Panc1 (cell line): ENCODE measurements around the gene UBA1. TPM values are rescaled to one million over a fixed set of nuclear protein-coding genes. Genes with fewer than 3 reads are reported as not detected.

ENCODE experiments used
- ATAC-seq: fragments of 200-7000 bp; cut with Tn5 transposase; 2 replicates; pipeline ENCODE4 v1.9.1; 2020; ENCODE audit warnings: mild to moderate bottlenecking, moderate library complexity
- BruUV-seq: library from RNA; stranded (reverse); fragments of 400-500 nt; replicated peaks from 2 replicates; lab custom pipeline; 2021; lab: Mats Ljungman, UMichigan
- CTCF ChIA-PET: fragments of 300-600 bp; sonication (Branson Sonifier 250); formaldehyde crosslinking; loops from one replicate; lab custom pipeline; 2022; ENCODE audit warnings: antibody characterized with exemption; lab: Charles Lee
- POLR2A ChIA-PET: fragments of 300-600 bp; sonication (Branson Sonifier 250); formaldehyde crosslinking; loops from one replicate; lab custom pipeline; 2022; ENCODE audit warnings: antibody characterized with exemption; lab: Charles Lee
- DNase-seq: peaks from one replicate; pipeline ENCODE4 v3.0.0-alpha.2; 2010; ENCODE audit warnings: low read depth, low spot score
- H3K27ac ChIP-seq: 2 replicates; pipeline ENCODE4 v1.5.1; 2011; ENCODE audit warnings: mild to moderate bottlenecking, low read length, inconsistent platforms
- H3K27me3 ChIP-seq: fragments of 200-500 bp; sonication (Bioruptor generic); 2 replicates; pipeline ENCODE4 v1.6.0; 2014; ENCODE audit warnings: low read length, inconsistent platforms; ENCODE audit not compliant: control insufficient read depth, insufficient read depth
- H3K36me3 ChIP-seq: fragments of 200-500 bp; sonication (Bioruptor generic); 2 replicates; pipeline ENCODE4 v1.5.1; 2014; ENCODE audit warnings: inconsistent platforms, mild to moderate bottlenecking, low read length, moderate library complexity; ENCODE audit not compliant: control insufficient read depth, insufficient read depth
- H3K4me1 ChIP-seq: 2 replicates; pipeline ENCODE4 v1.5.1; 2011; ENCODE audit warnings: inconsistent platforms, mild to moderate bottlenecking, low read length, moderate library complexity; ENCODE audit not compliant: control insufficient read depth, insufficient read depth
- H3K4me3 ChIP-seq, 2 experiments: 2 replicates each; pipeline ENCODE4 v1.5.1; 2011 to 2012; ENCODE audit warnings: low read depth in 2 of 2, low read length in 2 of 2, mild to moderate bottlenecking in 2 of 2, inconsistent platforms in 1 of 2, moderate library complexity in 1 of 2
- H3K9me3 ChIP-seq: fragments of 200-500 bp; sonication (Bioruptor generic); 2 replicates; pipeline ENCODE4 v1.5.1; 2014; ENCODE audit warnings: low read depth, mild to moderate bottlenecking, inconsistent platforms, low read length, moderate library complexity; ENCODE audit not compliant: control insufficient read depth, insufficient read depth
- CTCF ChIP-seq: fragments of 450-650 bp; IDR thresholded peaks from 2 replicates; pipeline ENCODE4 v1.5.1; 2017; ENCODE audit warnings: mild to moderate bottlenecking
- POLR2AphosphoS5 ChIP-seq: IDR thresholded peaks from 2 replicates; pipeline ENCODE4 v1.6.1; 2012; ENCODE audit warnings: mild to moderate bottlenecking, low read depth, low read length, moderate library complexity
- REST ChIP-seq, 2 experiments: IDR thresholded peaks; 2 replicates each; pipeline ENCODE4 v1.6.1; 2011 to 2012; ENCODE audit warnings: low read depth in 2 of 2, control low read depth in 1 of 2, low read length in 1 of 2, mild to moderate bottlenecking in 1 of 2, moderate library complexity in 1 of 2; ENCODE audit not compliant: insufficient read depth in 1 of 2
- SIN3A ChIP-seq: IDR thresholded peaks from 2 replicates; pipeline ENCODE4 v1.6.1; 2012; ENCODE audit warnings: low read depth, mild to moderate bottlenecking, low read length, moderate library complexity, borderline replicate concordance; ENCODE audit not compliant: insufficient read depth
- TCF7L2 ChIP-seq: IDR thresholded peaks from 2 replicates; pipeline ENCODE4 v1.6.1; 2011; ENCODE audit warnings: mild to moderate bottlenecking, low read depth, low read length, inconsistent platforms
- in situ Hi-C: cut with HindIII; loops from 2 replicates; pipeline ENCODE4 v1.10.0; 2016; ENCODE audit warnings: low sequenced_read_pairs, low pct_unique_long_range_greater_than_20kb
- intact Hi-C: fragments of 100-400 bp; cut with micrococcal nuclease; formaldehyde crosslinking; loops from one replicate; pipeline ENCODE4 v1.10.0; 2022; ENCODE audit not compliant: unreplicated experiment
- total RNA-seq: library from RNA; stranded (reverse); gene quantifications from one replicate; pipeline ENCODE4 v1.2.1, GENCODE V29; 2021; ENCODE audit not compliant: unreplicated experiment

UBA1 gene
- total RNA-seq, 1 experiment from 2014 or later: 302 TPM

- TF ChIP-seq TCF7L2: no peak
- TF ChIP-seq SIN3A: no peak
- no peak for TF ChIP-seq POLR2AphosphoS5
- no peak for TF ChIP-seq REST (IDR thresholded peaks at IDR 0.05; ENCODE audit: insufficient read depth in 1 of 2, low read depth in 2 of 2, low read length in 1 of 2)
- no peak for TF ChIP-seq CTCF
- ATAC-seq: no peak
- Histone ChIP-seq H3K4me3 (no peak overlapping the region), H3K4me1 (no peaks in the 10 kb centered on the region), H3K27ac (no peak overlapping the region), H3K27me3 (no peaks in the 10 kb centered on the region), H3K9me3 (no peaks in the 10 kb centered on the region), H3K36me3 (peaks cover 25% of the 10 kb centered on the region)
- ChIA-PET CTCF (no interaction called here), POLR2A (no interaction called here)
- DNase-seq: no peak
- intact Hi-C loops: no loop called here
- BruUV-seq: no TSS peak
- in situ Hi-C loops: no loop called here
These were observed 32.4 kb downstream of the UBA1 start for GRCh38 chrX:47226071-47226470.

GRCh38 chrX:47226531-47227333, 33.1 kb downstream of the UBA1 start:
- ChIA-PET POLR2A (no interaction called here), CTCF (no interaction called here)
- no peak for DNase-seq
- no peaks in the 10 kb centered on the region for H3K27me3 ChIP-seq
- no peak overlapping the region for H3K4me3 ChIP-seq
- no peak for TF ChIP-seq REST (IDR thresholded peaks at IDR 0.05; ENCODE audit: insufficient read depth in 1 of 2, low read depth in 2 of 2, low read length in 1 of 2)
- H3K27ac ChIP-seq: no peak overlapping the region
- H3K9me3 ChIP-seq: no peaks in the 10 kb centered on the region
- intact Hi-C loops (no loop called here), in situ Hi-C loops (no loop called here)
- H3K36me3 ChIP-seq: peaks cover 25% of the 10 kb centered on the region
- BruUV-seq: no TSS peak
- no peaks in the 10 kb centered on the region for H3K4me1 ChIP-seq
- ATAC-seq: no peak
